ENCODE data around the gene NRP2. TPM values are rescaled to one million over a fixed set of nuclear protein-coding genes. Genes with fewer than 3 reads are reported as not detected.

Gene NRP2
- total RNA-seq, 8 experiments from 2014 or later = 13.8 to 138 (median 53.2) TPM

DNA sequence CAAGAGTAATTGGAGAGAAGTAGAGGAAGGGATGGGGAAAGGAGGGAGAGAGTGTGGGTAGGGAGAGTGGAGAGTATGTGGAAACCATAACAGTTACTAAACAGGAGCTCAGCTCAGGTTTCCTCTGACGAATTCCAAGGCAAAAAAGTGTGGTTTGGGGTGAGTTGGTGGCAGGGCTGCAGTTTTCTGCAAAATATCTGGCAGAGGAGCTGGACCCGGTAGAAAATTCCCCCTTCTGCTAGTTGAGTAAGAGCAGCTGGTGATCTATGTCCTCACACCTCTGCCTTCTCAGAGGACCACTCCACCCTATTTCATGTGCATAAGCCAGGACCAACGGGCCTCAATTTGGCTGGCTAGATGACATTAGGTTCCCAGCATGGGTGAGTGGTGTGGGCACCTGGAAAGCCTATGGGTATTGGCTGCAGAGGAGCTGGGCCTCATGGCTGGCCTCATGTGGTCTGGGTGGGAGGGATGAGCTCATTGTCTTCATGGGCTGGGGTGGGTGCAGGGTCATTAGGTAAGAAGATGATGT lies 13.2 kb downstream of the NRP2 start:
- in situ Hi-C loops (cut with MboI; ENCODE audit: low pct_unique_long_range_greater_than_20kb in 2 of 9, low sequenced_read_pairs in 9 of 9, unreplicated experiment in 9 of 9) = loop anchor here in 5 of 9 experiments (25.0 kb wide), 6 partner anchors 242 to 1433 kb away; no protein-coding TSS in a partner anchor
- Histone ChIP-seq H3K27ac (no peak overlapping the region), H3K4me3 (no peak overlapping the region), H3K4me1 (replicated peaks in 1 of 2) (peaks cover 40 to 52% of the 10 kb centered on the region in 2 donors)
- 0 to 100% (median 51%) methylated on average over 1 to 2 of the region's 3 CpGs; no CpG with 5 or more reads in 4 of the 10 experiments for WGBS, 10 experiments
- peak in 7 of 8 experiments; percentile 18 to 68 (median 34) for ATAC-seq (replicated peaks in 6 of 8)

DNA sequence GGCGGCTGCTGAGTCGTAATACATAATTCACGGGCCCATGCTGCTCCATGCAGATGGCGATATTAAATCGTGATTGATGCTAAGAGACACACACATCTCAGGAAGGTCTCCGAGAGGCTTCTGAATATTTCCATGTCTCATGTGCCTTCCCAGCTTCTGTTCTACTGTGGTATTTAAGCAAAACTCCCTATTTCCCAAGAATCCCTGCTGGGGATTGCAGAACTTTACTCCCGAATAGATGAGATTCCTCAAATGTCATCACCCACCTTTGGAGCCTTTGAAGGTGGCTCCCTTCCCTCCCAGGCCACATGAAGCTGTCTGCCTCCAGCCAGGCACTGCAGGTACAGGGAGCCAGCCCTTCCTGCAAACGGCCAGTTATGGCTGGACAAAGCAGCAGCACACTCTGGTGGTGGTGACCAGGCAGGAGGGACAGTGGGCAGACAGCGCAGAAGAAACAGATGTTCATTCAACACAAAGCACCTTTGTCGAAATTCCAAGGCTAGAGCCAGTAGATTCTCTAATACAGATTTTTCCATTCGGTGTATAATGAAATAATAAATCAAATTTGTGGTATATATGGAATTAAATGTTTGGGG lies 14.1 kb downstream of the NRP2 start:
- H3K27ac ChIP-seq = no peak overlapping the region
- H3K4me3 ChIP-seq = no peak overlapping the region
- 59 to 100% (median 82%) methylated on average over 1 to 8 of the region's 11 CpGs for WGBS, 10 experiments
- in situ Hi-C loops (cut with MboI; ENCODE audit: low pct_unique_long_range_greater_than_20kb in 2 of 9, low sequenced_read_pairs in 9 of 9, unreplicated experiment in 9 of 9) = loop anchor here in 5 of 9 experiments (25.0 kb wide), 6 partner anchors 241 to 1434 kb away; no protein-coding TSS in a partner anchor
- peak in 6 of 8 experiments; percentile 50 to 75 (median 66) for ATAC-seq (replicated peaks in 6 of 8)
- peaks cover 44 to 51% of the 10 kb centered on the region in 2 donors for H3K4me1 ChIP-seq (replicated peaks in 1 of 2)

DNA sequence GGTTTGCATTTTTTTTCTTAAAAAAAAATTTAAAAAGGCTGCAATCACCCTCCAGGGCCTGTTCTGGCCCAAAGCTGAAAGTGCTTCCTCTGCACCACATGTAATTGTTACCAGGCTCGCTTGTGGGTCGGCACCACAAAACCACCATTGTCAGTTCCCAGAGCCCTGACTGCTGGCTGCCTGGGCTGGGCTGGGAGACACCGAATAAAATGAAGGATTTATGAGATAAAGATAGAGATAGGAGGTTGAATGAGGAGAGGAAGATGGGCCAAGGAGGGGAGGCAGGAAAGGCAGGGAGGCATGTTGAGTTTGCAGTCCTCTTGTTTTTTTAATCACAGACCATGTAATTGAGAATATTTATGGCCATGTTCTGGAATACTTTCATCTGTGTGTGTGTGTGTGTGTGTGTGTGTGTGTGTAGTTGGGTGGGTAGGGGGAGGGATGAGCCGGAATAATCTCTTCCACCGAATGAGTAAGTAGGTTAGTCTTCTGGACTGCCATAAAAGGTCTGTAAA lies 14.7 kb downstream of the NRP2 start:
- Histone ChIP-seq H3K4me1 (replicated peaks in 1 of 2) (peaks cover 42 to 45% of the 10 kb centered on the region in 2 donors), H3K27ac (no peak overlapping the region), H3K4me3 (no peak overlapping the region)
- in situ Hi-C loops (cut with MboI; ENCODE audit: low pct_unique_long_range_greater_than_20kb in 2 of 9, low sequenced_read_pairs in 9 of 9, unreplicated experiment in 9 of 9) = loop anchor here in 5 of 9 experiments (25.0 kb wide), 6 partner anchors 240 to 1435 kb away; no protein-coding TSS in a partner anchor
- ATAC-seq (replicated peaks in 6 of 8) = peak in 3 of 8 experiments; percentile 49 to 61 (median 51)
- WGBS, 10 experiments = 20 to 100% (median 66%) methylated on average over 1 to 5 of the region's 5 CpGs; no CpG with 5 or more reads in 2 of the 10 experiments

DNA sequence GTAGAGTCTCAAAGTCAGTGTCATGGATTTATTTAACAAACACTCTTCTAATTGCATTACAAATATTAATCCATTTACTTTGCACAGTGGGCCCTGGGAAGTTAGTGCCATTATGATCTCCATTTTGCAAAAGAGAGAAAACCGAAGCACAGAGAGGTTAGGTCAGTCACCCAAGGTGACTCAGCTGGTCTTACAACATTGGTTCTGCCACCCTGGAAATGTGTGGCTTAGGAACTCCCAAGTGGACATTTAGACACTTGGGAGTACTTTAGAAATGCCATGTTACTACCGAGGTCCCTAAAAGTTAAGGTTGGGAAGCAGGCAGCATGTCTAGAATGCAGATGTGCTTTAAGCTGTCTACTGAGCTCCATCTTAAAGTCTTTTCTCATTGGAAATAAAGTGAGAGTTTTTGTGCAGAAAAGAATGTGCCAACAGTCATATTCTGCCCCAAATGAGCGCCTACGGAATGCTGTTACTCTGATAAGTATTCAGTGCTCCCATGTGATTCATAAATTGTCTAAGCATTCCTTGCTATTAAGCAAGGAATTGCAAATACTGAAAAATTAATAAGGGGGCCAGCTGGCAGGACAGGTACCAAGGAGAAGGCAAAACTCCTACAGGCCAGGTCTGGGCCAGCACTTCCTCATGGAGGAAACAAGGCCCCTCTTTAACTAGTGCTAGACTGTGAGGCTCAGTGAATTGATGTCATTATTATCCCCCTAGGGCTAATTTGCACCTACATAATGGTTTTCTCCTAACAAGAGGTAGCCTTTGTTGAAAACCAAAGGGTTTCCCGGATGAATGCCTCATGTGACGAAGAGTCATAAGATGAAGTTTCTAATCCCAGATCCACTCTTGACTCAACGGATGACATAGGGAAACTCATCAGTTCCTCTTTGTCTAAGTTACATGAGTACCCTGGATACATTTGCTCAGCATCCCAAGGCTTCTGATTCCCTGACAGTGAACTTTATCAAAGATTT lies 16.3 kb downstream of the NRP2 start:
- WGBS, 10 experiments = 4 to 100% (median 68%) methylated on average over 1 to 7 of the region's 7 CpGs; no CpG with 5 or more reads in 1 of the 10 experiments
- in situ Hi-C loops (cut with MboI; ENCODE audit: low pct_unique_long_range_greater_than_20kb in 2 of 9, low sequenced_read_pairs in 9 of 9, unreplicated experiment in 9 of 9) = loop anchor here in 5 of 9 experiments (25.0 kb wide), 6 partner anchors 239 to 1436 kb away; no protein-coding TSS in a partner anchor
- Histone ChIP-seq H3K4me3 (no peak overlapping the region), H3K4me1 (replicated peaks in 1 of 2) (peaks cover 40 to 50% of the 10 kb centered on the region in 2 donors), H3K27ac (peak overlapping the region in 1 of 2 donors; percentile 47)
- ATAC-seq (replicated peaks in 6 of 8) = peak in 5 of 8 experiments; percentile 67 to 79 (median 69)

DNA sequence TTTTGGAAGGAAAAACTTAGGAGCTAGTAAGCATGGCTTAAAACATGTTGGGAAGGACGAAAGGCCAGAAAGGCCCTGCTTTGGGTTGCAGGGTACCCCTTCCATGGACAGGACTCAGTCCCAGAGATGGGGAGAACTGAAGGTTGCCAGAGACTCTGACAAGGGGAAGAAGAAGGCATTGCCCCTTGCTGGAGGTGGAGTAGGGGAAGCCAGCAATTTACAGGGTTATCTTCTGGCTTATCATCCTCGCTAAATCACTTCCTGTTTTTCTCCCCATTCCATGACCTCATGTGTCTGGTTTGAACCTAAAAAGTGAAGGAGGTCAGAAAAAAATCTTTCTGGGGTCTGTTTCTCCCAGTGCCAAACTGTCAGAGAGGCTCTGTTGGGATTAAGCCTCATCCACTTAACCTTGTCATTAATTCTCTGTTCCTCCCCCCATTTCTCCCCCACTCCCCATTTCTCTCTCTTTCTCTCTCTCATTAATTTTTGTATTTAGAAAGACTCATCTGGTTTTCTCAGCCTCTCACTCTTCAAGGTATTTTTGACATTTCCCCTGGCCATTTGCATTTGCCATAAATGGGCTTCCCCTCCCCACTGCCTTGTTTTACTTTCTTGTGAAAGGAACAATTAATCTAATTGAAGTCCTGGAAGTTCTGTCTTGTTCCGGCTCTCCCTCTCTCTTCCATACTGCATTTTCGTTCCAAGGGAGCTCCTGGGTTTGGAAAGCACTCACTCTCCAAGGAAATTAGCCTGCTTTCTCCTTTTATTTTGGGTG lies 17.4 kb downstream of the NRP2 start:
- Histone ChIP-seq H3K4me1 (replicated peaks in 1 of 2) (peaks cover 50 to 61% of the 10 kb centered on the region in 2 donors), H3K4me3 (no peak overlapping the region), H3K27ac (no peak overlapping the region)
- WGBS, 10 experiments = 63 to 100% (median 84%) methylated on average over 2 to 4 of the region's 4 CpGs; no CpG with 5 or more reads in 1 of the 10 experiments
- ATAC-seq (replicated peaks in 6 of 8) = no peak
- in situ Hi-C loops (cut with MboI; ENCODE audit: low pct_unique_long_range_greater_than_20kb in 2 of 9, low sequenced_read_pairs in 9 of 9, unreplicated experiment in 9 of 9) = loop anchor here in 5 of 9 experiments (25.0 kb wide), 6 partner anchors 238 to 1437 kb away; no protein-coding TSS in a partner anchor

DNA sequence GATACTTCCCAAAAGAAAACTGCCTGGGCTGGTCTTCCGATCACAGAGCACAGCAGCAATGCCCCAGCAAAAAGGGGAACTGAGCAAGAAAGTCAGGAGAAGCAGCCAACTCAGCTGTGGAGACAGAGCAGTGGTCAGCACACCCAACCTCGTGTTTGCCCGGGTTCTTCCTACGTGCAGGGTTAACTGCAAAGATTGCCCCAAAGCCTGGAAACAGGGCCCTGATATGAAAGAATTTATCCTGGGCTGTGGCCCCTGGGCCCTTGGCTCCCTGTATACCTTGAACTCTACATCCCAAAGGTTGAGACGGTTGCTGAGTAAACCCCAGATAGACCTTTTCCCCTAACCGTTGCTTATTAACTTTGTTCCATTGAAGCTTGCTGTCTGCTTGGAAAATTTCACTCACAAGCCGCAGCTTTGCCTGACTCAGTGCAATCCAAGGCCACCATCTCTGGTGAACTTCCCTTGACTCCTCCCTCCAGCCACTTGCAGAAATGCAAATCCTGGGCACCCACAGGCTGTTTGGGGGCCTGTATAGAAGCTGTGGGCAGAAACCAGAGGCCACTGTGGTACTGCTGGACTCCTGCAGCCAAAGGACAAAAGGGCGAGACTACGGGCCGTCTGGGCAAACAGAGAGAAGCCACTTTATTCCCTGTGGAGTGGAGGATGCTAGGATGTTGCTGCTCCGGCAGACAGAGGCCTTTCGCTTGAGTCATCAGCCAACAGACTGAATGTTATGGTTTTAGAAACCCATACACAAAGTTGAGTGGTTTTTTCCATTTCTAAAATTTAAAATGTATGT lies 18.2 kb downstream of the NRP2 start:
- WGBS, 10 experiments = 20 to 100% (median 60%) methylated on average over 1 to 7 of the region's 12 CpGs
- peak in 6 of 8 experiments; percentile 9 to 58 (median 22) for ATAC-seq (replicated peaks in 6 of 8)
- Histone ChIP-seq H3K4me1 (replicated peaks in 1 of 2) (peaks cover 55 to 62% of the 10 kb centered on the region in 2 donors), H3K27ac (no peak overlapping the region), H3K4me3 (no peak overlapping the region)
- in situ Hi-C loops (cut with MboI; ENCODE audit: low pct_unique_long_range_greater_than_20kb in 2 of 9, low sequenced_read_pairs in 9 of 9, unreplicated experiment in 9 of 9) = no loop called here

DNA sequence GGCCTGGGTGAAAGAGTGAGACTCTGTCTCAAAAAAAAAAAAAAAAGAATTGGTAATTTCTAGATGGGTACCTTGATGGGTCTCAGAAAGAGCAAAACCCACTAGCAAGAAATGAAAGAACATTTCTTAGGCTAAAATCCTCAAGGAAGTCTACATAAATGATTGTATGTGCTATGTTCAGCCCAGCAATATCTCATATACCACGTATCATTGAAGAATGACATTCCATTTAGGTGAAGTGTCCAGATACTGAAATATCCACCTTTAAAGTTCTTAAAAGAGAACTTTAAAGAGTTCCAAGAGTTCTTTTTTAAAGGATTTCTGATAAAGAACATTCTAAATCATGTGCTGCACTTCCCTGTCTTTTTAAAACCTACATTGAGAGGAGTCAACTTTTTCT lies 19.2 kb downstream of the NRP2 start:
- Histone ChIP-seq H3K27ac (no peak overlapping the region), H3K4me3 (no peak overlapping the region), H3K4me1 (replicated peaks in 1 of 2) (peaks cover 53 to 68% of the 10 kb centered on the region in 2 donors)
- in situ Hi-C loops (cut with MboI; ENCODE audit: low pct_unique_long_range_greater_than_20kb in 2 of 9, low sequenced_read_pairs in 9 of 9, unreplicated experiment in 9 of 9) = no loop called here
- no peak for ATAC-seq (replicated peaks in 6 of 8)
- WGBS, 10 experiments = 13 to 100% (median 88%) methylated on average over 1 of the region's 1 CpG; no CpG with 5 or more reads in 3 of the 10 experiments

DNA sequence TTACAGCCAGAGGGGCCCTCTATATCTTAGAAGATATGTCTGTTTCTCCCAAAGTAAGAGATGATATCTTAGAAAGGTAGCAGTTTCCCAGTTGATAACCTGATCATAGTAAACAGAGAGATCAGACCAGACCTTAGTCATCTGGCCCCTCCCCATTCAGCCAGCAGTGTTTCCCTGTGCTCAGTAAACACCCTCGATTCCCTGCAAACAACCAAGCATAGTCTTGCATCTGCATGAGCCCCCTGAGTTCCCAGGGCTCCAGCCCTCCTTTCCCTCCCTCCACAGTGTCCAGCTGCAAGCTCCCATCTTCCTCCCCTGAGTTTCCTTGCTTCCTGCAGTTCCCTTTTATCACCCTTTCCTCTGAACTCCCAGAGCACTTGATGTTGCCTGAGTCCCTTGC lies 20.3 kb downstream of the NRP2 start:
- 20 to 89% (median 30%) methylated on average over 1 of the region's 1 CpG; no CpG with 5 or more reads in 6 of the 10 experiments for WGBS, 10 experiments
- H3K4me3 ChIP-seq = no peak overlapping the region
- no peak for ATAC-seq (replicated peaks in 6 of 8)
- peaks cover 51 to 67% of the 10 kb centered on the region in 2 donors for H3K4me1 ChIP-seq (replicated peaks in 1 of 2)
- H3K27ac ChIP-seq = no peak overlapping the region
- in situ Hi-C loops (cut with MboI; ENCODE audit: low pct_unique_long_range_greater_than_20kb in 2 of 9, low sequenced_read_pairs in 9 of 9, unreplicated experiment in 9 of 9) = no loop called here

DNA sequence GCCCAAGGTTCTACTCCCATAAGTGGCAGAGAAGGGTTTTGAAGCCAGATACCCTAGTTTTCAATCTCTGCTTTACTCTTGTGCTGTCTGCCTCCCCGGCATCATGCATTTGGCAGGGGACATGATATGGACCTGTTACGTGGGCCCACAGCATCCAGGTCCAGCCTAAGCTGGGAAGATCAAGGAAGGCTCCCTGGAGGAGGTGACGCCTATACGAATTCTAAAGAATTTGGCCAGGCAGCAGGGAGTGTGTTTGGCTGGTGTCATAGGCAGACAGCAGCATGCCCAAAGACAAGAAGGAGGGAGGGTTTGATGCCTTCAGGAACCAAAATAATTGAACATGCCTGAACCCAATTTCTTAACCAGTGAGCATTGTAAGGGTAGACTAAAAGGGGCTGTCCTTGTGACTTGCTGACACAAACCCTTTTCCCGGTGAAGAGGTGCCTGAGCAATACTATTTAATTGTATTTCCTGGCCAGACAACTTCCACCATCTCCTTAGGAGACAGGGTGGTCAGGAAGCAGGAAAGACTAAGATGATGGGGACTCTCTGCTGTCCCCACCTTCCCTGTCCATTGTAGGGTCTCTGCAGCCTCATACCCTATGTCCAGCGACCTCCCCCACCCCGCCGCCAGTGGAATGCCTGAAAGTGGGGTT lies 21.3 kb downstream of the NRP2 start:
- in situ Hi-C loops (cut with MboI; ENCODE audit: low pct_unique_long_range_greater_than_20kb in 2 of 9, low sequenced_read_pairs in 9 of 9, unreplicated experiment in 9 of 9) = no loop called here
- Histone ChIP-seq H3K4me1 (replicated peaks in 1 of 2) (peaks cover 41 to 68% of the 10 kb centered on the region in 2 donors), H3K27ac (no peak overlapping the region), H3K4me3 (no peak overlapping the region)
- no peak for ATAC-seq (replicated peaks in 6 of 8)
- WGBS, 10 experiments = 87 to 100% (median 94%) methylated on average over 1 to 7 of the region's 8 CpGs; no CpG with 5 or more reads in 2 of the 10 experiments

DNA sequence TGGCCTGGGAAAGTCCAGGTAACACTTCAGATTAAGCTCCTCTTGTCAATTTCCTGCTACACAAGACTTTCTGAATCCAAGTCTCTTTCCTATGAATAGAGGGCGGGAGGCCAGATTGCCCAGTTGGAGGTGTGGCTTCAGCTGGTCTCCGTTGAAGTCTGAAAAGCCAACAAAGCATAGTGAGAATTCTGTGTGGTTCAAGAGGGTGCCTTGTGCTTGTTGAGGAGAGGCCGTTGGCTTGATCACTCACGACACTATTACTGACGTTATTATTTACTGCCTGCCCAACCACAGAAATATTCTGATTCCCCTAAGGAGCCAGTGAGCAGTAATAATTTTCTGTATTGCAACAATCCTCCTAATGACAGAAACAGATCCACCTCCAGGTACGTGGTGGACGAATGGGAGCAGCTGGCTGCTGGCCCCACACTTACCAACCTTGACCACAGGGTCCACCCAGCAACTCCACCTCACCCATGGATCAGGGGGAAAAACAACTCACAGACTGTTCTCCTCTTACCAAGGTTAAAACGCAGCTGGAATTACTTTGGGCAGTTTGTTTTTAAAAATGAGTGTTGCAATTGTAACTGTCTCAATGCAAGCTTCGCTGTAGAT lies 21.9 kb downstream of the NRP2 start:
- peak in 4 of 8 experiments; percentile 6 to 15 (median 12) for ATAC-seq (replicated peaks in 6 of 8)
- H3K4me1 ChIP-seq (replicated peaks in 1 of 2) = peaks cover 35 to 61% of the 10 kb centered on the region in 2 donors
- H3K4me3 ChIP-seq = no peak overlapping the region
- no peak overlapping the region for H3K27ac ChIP-seq
- in situ Hi-C loops (cut with MboI; ENCODE audit: low pct_unique_long_range_greater_than_20kb in 2 of 9, low sequenced_read_pairs in 9 of 9, unreplicated experiment in 9 of 9) = no loop called here
- 61 to 83% (median 67%) methylated on average over 1 to 8 of the region's 9 CpGs; no CpG with 5 or more reads in 3 of the 10 experiments for WGBS, 10 experiments
